GM12878 (cell line): ENCODE results near the gene ABHD2. TPM values are rescaled to one million over a fixed set of nuclear protein-coding genes. Genes with fewer than 3 reads are reported as not detected.

Experiments
- ATAC-seq: fragments of 200-7000 bp; cut with Tn5 transposase; 3 replicates; pipeline ENCODE4 v1.9.1; 2020; ENCODE audit warnings: mild to moderate bottlenecking, moderate library complexity
- BruUV-seq: library from RNA; stranded (reverse); fragments of 400-500 nt; replicated peaks from 2 replicates; lab custom pipeline; 2021; lab: Mats Ljungman, UMichigan
- CTCF ChIA-PET: fragments of 300-600 bp; sonication (Branson Sonifier 250); formaldehyde crosslinking; extraction: SDS; loops from one replicate; lab custom pipeline; 2021; ENCODE audit warnings: inconsistent platforms; lab: Yijun Ruan, JAX
- POLR2A ChIA-PET: fragments of 350-600 bp; formaldehyde crosslinking; extraction: SDS; loops from one replicate; lab custom pipeline; 2021; ENCODE audit warnings: inconsistent platforms; lab: Charles Lee
- RAD21 ChIA-PET: fragments of 300-600 bp; sonication (Branson Sonifier 250); formaldehyde crosslinking; loops from one replicate; lab custom pipeline; 2023; ENCODE audit warnings: antibody characterized with exemption; ENCODE audit not compliant: unreplicated experiment; lab: Charles Lee
- SMC1A ChIA-PET: fragments of 300-600 bp; sonication (Branson Sonifier 250); formaldehyde crosslinking; loops from one replicate; lab custom pipeline; 2023; ENCODE audit not compliant: unreplicated experiment, uncharacterized antibody; lab: Charles Lee
- DNase-seq: peaks from one replicate; pipeline ENCODE4 v3.0.0-alpha.2; 2011; ENCODE audit warnings: low read depth, low spot score
- FAIRE-seq: peaks from 3 replicates; lab custom pipeline; 2011; peaks lifted over from hg19 to GRCh38; lab: Jason Lieb, UNC
- H2AFZ ChIP-seq: 2 replicates; pipeline ENCODE4 v1.6.0; 2011; ENCODE audit warnings: low read depth, low read length, control low read depth; ENCODE audit not compliant: control insufficient read depth
- H3K27ac ChIP-seq: 2 replicates; pipeline ENCODE4 v1.5.1; 2011; ENCODE audit warnings: control low read depth; ENCODE audit not compliant: control insufficient read depth, insufficient read depth
- H3K27me3 ChIP-seq, 2 experiments: replicated peaks in 1 of 2; 2 replicates each; pipeline versions ENCODE4 v1.6.0 to v1.6.1; 2011; ENCODE audit warnings: low read length in 1 of 2; ENCODE audit not compliant: control insufficient read depth in 2 of 2, insufficient read depth in 2 of 2
- H3K36me3 ChIP-seq, 2 experiments: 2 replicates each; pipeline ENCODE4 v1.5.1; 2011; ENCODE audit warnings: low read length in 1 of 2; ENCODE audit not compliant: control insufficient read depth in 2 of 2, insufficient read depth in 2 of 2
- H3K4me1 ChIP-seq: 2 replicates; pipeline ENCODE4 v1.6.1; 2011; ENCODE audit warnings: mild to moderate bottlenecking, low read length, moderate library complexity, mixed read lengths; ENCODE audit not compliant: control insufficient read depth, insufficient read depth
- H3K4me2 ChIP-seq: 2 replicates; pipeline ENCODE4 v1.6.0; 2011; ENCODE audit warnings: control low read depth; ENCODE audit not compliant: control insufficient read depth, insufficient read depth
- H3K4me3 ChIP-seq: fragments of 200-600 bp; sonication (generic); 2 replicates; pipeline ENCODE4 v1.5.1; 2016
- H3K79me2 ChIP-seq: 2 replicates; pipeline ENCODE4 v1.6.0; 2011; ENCODE audit warnings: low read length; ENCODE audit not compliant: control insufficient read depth, insufficient read depth
- H3K9ac ChIP-seq: 2 replicates; pipeline ENCODE4 v1.8.0; 2011; ENCODE audit warnings: low read length, control low read depth, mixed read lengths; ENCODE audit not compliant: control insufficient read depth, insufficient read depth
- H3K9me3 ChIP-seq: replicated peaks from 3 replicates; pipeline ENCODE4 v1.5.1; 2011; ENCODE audit warnings: mild to moderate bottlenecking, low read length; ENCODE audit not compliant: control insufficient read depth, insufficient read depth
- H4K20me1 ChIP-seq: 2 replicates; pipeline ENCODE4 v1.6.0; 2011; ENCODE audit not compliant: control insufficient read depth, insufficient read depth
- ASH2L ChIP-seq: fragments of 300-600, 200-600 bp; sonication (generic); IDR thresholded peaks from 2 replicates; pipeline ENCODE4 v1.6.1; 2017; ENCODE audit warnings: low read depth, mild to moderate bottlenecking, borderline replicate concordance
- BACH1 ChIP-seq: fragments of 450-650 bp; IDR thresholded peaks from 2 replicates; pipeline ENCODE4 v1.6.1; 2017; ENCODE audit warnings: mild to moderate bottlenecking, borderline replicate concordance
- CHD2 ChIP-seq: IDR thresholded peaks from 2 replicates; pipeline ENCODE4 v1.6.1; 2011; ENCODE audit warnings: low read depth, low read length, improper control_type of control experiment, borderline replicate concordance
- ESRRA ChIP-seq: IDR thresholded peaks from 2 replicates; pipeline ENCODE4 v1.6.1; 2012; ENCODE audit warnings: mild to moderate bottlenecking, low read length, improper control_type of control experiment
- HDAC6 ChIP-seq: fragments of 200-600 bp; sonication (generic); IDR thresholded peaks from one replicate; pipeline ENCODE4 v1.8.0; 2017; ENCODE audit warnings: antibody characterized with exemption; ENCODE audit not compliant: unreplicated experiment
- SIN3A ChIP-seq: IDR thresholded peaks from 2 replicates; pipeline ENCODE4 v1.6.1; 2012; ENCODE audit warnings: low read depth, low read length, improper control_type of control experiment
- SRF ChIP-seq, 2 experiments: IDR thresholded peaks; 2 replicates each; pipeline ENCODE4 v1.6.1; 2011; ENCODE audit warnings: low read depth in 2 of 2, low read length in 2 of 2, mild to moderate bottlenecking in 1 of 2, moderate library complexity in 1 of 2
- ZNF384 ChIP-seq: IDR thresholded peaks from 2 replicates; pipeline ENCODE4 v1.6.1; 2012; ENCODE audit warnings: low read depth, mild to moderate bottlenecking, low read length, improper control_type of control experiment, borderline replicate concordance
- ZNF622 ChIP-seq: fragments of 450-650 bp; IDR thresholded peaks from 2 replicates; pipeline ENCODE4 v1.6.1; 2017; ENCODE audit warnings: mild to moderate bottlenecking, inconsistent platforms
- ZSCAN29 ChIP-seq: fragments of 450-650 bp; IDR thresholded peaks from 2 replicates; pipeline ENCODE4 v1.6.1; 2017; ENCODE audit warnings: mild to moderate bottlenecking, moderate library complexity
- WGBS: methylation state at CpG from one replicate; pipeline ENCODE4 v1.1.6; 2016; ENCODE audit warnings: low lambda C conversion rate; ENCODE audit not compliant: insufficient replicate concordance, insufficient coverage; ENCODE audit errors: missing lambda C conversion rate; 5-methylcytosine and 5-hydroxymethylcytosine counted together
- in situ Hi-C: fragments of 300-500 bp; cut with MboI; formaldehyde crosslinking; loops from 9 replicates; pipeline ENCODE4 v1.14.3; 2018; ENCODE audit warnings: mixed read lengths
- intact Hi-C: fragments of 100-400 bp; cut with micrococcal nuclease; formaldehyde crosslinking; loops from one replicate; pipeline ENCODE4 v1.14.2; 2022; ENCODE audit not compliant: unreplicated experiment
- polyA plus RNA-seq, 11 experiments: library from polyadenylated mRNA; depleted of rRNA in 4 of 11; unstranded in 6 of 11; stranded (reverse) in 5 of 11; fragments of >200 nt; fragmentation: Nextera tagmentation in 4 of 11; fragmentation: Illumina TruSeq in 1 of 11; extraction: Ambion mirVana in 4 of 11; extraction: Trizol in 1 of 11; gene quantifications; 1 replicate in 1 of 11; 2 replicates in 10 of 11; pipeline versions ENCODE4 v1.2.1 to v1.2.3, GENCODE V29; 2011 to 2016; ENCODE audit warnings: inconsistent platforms in 2 of 11, missing spikeins in 2 of 11, low read depth in 1 of 11
- total RNA-seq, 4 experiments: library from RNA; depleted of rRNA in 3 of 4; stranded (reverse); fragments of >200 nt in 3 of 4; fragmentation: Illumina TruSeq in 1 of 4; extraction: Trizol in 1 of 4; gene quantifications; 2 replicates each; pipeline versions ENCODE4 v1.2.1 to v1.2.3, GENCODE V29; 2013 to 2021
- TF ChIP-seq, protein P1 (sequence below): IDR thresholded peaks from 2 replicates; pipeline ENCODE4 v1.6.1; 2011; ENCODE audit warnings: low read depth, low read length, improper control_type of control experiment, borderline replicate concordance
- TF ChIP-seq, protein P2 (sequence below): fragments of 150-350 bp; IDR thresholded peaks from 2 replicates; pipeline ENCODE4 v1.6.1; 2016; ENCODE audit warnings: low read depth, low read length
- TF ChIP-seq, protein P3 (sequence below): IDR thresholded peaks from 2 replicates; pipeline ENCODE4 v1.6.1; 2011; ENCODE audit warnings: borderline replicate concordance, low read depth, mild to moderate bottlenecking, moderate library complexity, mixed read lengths, low read length; ENCODE audit not compliant: insufficient read depth; ENCODE audit errors: extremely low read length
- TF ChIP-seq, protein P4 (sequence below): fragments of 450-650 bp; IDR thresholded peaks from 2 replicates; pipeline ENCODE4 v1.6.1; 2017; ENCODE audit warnings: low read depth, mild to moderate bottlenecking, moderate library complexity

Gene ABHD2
- total and polyA plus RNA-seq, 10 of the 15 experiments (the other 5 are each of a cell fraction or from before 2014, with no cell fraction given) = 1.2 to 33.6 (median 20.4) TPM

DNA sequence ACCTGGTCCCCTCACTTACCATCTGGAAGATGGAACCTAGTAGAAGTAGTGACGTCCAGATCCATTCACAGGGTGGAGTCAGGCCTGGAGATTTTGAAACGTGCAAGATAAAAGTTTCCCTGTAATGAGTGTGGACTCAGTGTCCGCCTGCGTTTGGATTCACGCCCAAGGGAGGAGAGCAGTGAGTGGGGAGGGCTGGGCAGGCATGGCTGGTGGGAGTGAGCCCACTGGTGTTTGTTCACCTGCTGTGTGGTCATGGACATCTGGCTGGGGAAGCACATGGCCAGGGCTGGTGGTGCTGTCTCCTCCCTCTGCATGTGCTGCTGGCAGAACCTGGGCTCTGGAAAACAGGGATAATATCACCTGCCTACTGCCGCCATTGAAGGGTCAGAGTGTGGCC is 96.1 kb downstream of the ABHD2 start:
- FAIRE-seq (no peak), ATAC-seq (no peak), DNase-seq (no peak)
- ChIA-PET CTCF (interaction anchor here (1.2 kb wide), 1 partner anchor 13 kb away, joined by 3 read pairs; no protein-coding TSS in a partner anchor), SMC1A (no interaction called here), RAD21 (no interaction called here), POLR2A (no interaction called here)
- WGBS = 86% methylated on average over 6 of the region's 6 CpGs
- Histone ChIP-seq H3K4me1 (peaks cover 7% of the 10 kb centered on the region; the same call in 1 of the 2 replicates), H3K27me3 (no peaks in the 10 kb centered on the region), H3K4me3 (no peak overlapping the region), H4K20me1 (no peaks in the 10 kb centered on the region), H3K27ac (no peak overlapping the region), H2AFZ (no peak overlapping the region), H3K79me2 (no peaks in the 10 kb centered on the region), H3K36me3 (peaks cover 5 to 7% of the 10 kb centered on the region in 2 experiments), H3K9ac (no peak overlapping the region), H3K9me3 (no peaks in the 10 kb centered on the region), H3K4me2 (no peak overlapping the region)
- BruUV-seq = no TSS peak
- intact Hi-C loops (no loop called here), in situ Hi-C loops (no loop called here)
- no peak for TF ChIP-seq SRF (IDR thresholded peaks at IDR 0.05; ENCODE audit: low read depth in 2 of 2, low read length in 2 of 2)
- TF ChIP-seq ZSCAN29 = no peak
- TF ChIP-seq, protein P1, sequence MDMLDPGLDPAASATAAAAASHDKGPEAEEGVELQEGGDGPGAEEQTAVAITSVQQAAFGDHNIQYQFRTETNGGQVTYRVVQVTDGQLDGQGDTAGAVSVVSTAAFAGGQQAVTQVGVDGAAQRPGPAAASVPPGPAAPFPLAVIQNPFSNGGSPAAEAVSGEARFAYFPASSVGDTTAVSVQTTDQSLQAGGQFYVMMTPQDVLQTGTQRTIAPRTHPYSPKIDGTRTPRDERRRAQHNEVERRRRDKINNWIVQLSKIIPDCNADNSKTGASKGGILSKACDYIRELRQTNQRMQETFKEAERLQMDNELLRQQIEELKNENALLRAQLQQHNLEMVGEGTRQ = no peak
- TF ChIP-seq ZNF384 = no peak
- TF ChIP-seq, protein P2, sequence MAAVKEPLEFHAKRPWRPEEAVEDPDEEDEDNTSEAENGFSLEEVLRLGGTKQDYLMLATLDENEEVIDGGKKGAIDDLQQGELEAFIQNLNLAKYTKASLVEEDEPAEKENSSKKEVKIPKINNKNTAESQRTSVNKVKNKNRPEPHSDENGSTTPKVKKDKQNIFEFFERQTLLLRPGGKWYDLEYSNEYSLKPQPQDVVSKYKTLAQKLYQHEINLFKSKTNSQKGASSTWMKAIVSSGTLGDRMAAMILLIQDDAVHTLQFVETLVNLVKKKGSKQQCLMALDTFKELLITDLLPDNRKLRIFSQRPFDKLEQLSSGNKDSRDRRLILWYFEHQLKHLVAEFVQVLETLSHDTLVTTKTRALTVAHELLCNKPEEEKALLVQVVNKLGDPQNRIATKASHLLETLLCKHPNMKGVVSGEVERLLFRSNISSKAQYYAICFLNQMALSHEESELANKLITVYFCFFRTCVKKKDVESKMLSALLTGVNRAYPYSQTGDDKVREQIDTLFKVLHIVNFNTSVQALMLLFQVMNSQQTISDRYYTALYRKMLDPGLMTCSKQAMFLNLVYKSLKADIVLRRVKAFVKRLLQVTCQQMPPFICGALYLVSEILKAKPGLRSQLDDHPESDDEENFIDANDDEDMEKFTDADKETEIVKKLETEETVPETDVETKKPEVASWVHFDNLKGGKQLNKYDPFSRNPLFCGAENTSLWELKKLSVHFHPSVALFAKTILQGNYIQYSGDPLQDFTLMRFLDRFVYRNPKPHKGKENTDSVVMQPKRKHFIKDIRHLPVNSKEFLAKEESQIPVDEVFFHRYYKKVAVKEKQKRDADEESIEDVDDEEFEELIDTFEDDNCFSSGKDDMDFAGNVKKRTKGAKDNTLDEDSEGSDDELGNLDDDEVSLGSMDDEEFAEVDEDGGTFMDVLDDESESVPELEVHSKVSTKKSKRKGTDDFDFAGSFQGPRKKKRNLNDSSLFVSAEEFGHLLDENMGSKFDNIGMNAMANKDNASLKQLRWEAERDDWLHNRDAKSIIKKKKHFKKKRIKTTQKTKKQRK = no peak
- no peak for TF ChIP-seq ZNF622
- TF ChIP-seq ASH2L = no peak
- TF ChIP-seq SIN3A = no peak
- TF ChIP-seq HDAC6 = no peak
- no peak for TF ChIP-seq CHD2
- no peak for TF ChIP-seq BACH1
- TF ChIP-seq, protein P3, sequence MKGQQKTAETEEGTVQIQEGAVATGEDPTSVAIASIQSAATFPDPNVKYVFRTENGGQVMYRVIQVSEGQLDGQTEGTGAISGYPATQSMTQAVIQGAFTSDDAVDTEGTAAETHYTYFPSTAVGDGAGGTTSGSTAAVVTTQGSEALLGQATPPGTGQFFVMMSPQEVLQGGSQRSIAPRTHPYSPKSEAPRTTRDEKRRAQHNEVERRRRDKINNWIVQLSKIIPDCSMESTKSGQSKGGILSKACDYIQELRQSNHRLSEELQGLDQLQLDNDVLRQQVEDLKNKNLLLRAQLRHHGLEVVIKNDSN = no peak
- TF ChIP-seq, protein P4, sequence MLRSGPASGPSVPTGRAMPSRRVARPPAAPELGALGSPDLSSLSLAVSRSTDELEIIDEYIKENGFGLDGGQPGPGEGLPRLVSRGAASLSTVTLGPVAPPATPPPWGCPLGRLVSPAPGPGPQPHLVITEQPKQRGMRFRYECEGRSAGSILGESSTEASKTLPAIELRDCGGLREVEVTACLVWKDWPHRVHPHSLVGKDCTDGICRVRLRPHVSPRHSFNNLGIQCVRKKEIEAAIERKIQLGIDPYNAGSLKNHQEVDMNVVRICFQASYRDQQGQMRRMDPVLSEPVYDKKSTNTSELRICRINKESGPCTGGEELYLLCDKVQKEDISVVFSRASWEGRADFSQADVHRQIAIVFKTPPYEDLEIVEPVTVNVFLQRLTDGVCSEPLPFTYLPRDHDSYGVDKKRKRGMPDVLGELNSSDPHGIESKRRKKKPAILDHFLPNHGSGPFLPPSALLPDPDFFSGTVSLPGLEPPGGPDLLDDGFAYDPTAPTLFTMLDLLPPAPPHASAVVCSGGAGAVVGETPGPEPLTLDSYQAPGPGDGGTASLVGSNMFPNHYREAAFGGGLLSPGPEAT = no peak
- no peak for TF ChIP-seq ESRRA
